GM10266 (cell line): ENCODE data around the gene USP19.
A peak's percentile ranks its signal among the peaks of the same experiment; 100 is the strongest.

ENCODE experiments used
- DNase-seq: peaks from one replicate; pipeline ENCODE4 v3.0.0; 2012; ENCODE audit errors: extremely low spot score
- TF ChIP-seq, protein P1 (sequence below): IDR thresholded peaks from 2 replicates; pipeline ENCODE4 v1.5.1; 2012; ENCODE audit warnings: mild to moderate bottlenecking, low read depth; ENCODE audit not compliant: control insufficient read depth, insufficient read depth; ENCODE audit errors: missing control alignments

The USP19 gene

DNA sequence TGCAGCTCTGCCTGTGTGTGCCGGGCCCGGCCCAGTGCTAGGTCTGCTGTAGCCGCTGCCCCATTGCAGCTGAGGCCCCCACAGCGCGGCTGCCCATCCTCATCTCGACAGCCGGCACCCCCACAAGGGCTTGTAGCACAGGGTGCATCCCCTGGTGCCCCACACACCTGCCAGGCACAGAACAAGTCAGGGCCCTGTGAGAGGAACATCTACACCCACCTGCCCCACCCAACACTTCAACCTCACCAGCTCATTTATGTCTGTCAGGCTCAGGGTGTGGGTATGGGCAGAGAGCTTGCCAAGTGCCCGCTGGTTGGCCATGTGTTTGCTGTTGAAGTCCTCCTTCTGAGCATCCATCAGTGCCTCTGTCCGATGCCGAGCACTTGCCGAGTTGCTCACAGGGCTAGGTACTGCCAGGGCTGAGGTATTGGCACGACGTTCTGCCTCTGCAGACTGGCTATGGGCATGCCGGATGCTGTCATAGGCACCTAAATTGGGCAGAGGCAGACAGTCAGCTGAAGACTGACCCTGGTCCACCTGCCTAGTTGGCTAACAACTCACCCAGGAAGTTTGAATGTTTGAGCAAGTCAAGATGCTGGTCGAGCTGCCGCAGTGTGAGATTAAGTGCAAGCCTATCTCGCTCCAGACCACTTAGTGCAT is 2.4 kb upstream of the USP19 start:
- DNase-seq, result no peak
- TF ChIP-seq, protein P1, sequence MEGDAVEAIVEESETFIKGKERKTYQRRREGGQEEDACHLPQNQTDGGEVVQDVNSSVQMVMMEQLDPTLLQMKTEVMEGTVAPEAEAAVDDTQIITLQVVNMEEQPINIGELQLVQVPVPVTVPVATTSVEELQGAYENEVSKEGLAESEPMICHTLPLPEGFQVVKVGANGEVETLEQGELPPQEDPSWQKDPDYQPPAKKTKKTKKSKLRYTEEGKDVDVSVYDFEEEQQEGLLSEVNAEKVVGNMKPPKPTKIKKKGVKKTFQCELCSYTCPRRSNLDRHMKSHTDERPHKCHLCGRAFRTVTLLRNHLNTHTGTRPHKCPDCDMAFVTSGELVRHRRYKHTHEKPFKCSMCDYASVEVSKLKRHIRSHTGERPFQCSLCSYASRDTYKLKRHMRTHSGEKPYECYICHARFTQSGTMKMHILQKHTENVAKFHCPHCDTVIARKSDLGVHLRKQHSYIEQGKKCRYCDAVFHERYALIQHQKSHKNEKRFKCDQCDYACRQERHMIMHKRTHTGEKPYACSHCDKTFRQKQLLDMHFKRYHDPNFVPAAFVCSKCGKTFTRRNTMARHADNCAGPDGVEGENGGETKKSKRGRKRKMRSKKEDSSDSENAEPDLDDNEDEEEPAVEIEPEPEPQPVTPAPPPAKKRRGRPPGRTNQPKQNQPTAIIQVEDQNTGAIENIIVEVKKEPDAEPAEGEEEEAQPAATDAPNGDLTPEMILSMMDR, result no peak

GRCh38 chr3:49122451-49122850 is 1.8 kb upstream of the USP19 start:
- TF ChIP-seq, protein P1, result no peak

DNA sequence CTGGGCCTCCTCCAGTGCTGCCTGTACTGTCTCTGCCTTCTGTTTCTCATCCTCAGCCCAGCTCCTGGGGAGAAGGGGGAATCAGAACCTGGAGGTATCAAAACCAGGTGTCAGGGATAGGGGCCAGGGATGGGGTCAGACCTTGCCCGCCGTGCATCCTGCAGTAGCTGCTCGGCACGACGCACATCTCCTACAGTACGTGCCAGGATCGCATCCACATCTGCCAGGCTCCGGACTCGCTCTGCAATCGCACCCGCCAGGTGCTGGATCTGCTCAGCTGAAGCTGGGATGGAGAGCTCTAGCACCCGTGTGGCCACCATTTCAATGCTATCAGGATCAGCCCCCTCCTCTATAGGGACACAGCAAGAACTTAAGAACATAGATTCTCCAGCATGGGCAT is 1.4 kb upstream of the USP19 start:
- no peak for DNase-seq

More at GRCh38 chr3:49122451-49122850, 1.8 kb upstream of the USP19 start:
- no peak for DNase-seq

DNA sequence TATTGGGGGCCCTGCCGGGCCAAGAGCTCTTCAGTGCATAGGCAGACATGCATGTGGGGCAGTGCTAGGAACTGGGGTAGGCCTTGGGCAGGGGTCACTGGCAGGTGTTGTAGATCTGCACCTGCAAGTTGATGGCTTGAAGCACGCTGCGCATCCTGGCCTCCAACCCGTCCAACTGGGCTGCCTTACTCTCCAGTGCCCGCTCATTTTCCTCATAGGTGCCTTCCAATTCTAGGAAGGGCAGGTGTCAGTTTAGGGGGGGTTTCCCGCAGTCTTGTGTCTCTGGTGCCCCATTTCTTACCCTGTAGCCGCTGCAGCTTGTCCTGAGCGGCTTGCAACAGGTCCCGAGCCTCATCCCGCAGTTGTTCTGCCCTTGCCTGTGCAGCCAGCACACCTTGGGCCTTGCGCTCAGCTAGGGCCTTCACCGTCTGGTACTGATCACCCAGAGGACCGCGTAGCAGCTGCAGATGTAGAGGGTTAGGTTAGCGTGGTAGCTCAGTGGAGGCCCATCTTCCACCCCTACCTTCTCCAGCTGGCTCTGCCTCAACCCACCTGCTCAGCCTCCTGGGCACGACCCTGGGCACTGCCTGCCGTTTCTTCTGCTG is 611 bp upstream of the USP19 start:
- DNase-seq, result no peak

More for the DNA sequence above, 1.4 kb upstream of the USP19 start:
- TF ChIP-seq, protein P1, result no peak

DNA sequence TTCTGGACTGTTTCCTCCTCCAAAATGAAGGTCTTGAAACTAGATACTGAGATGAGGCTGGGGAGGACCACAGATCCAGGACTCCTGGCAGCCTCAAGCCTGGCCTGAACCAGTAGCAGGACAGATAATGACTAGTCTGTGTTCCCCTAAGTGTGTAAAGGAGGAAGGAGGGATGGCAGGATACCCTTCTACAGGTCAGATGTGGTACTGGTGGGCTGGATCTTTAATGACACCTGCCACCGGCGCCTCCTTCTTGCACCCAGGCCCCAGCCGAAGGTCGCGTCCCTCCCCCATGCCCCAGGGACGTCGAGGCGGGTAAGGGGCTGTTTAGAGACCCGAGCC is 556 bp downstream of the USP19 start:
- TF ChIP-seq, protein P1, result no peak
- DNase-seq, result peak; percentile 42

More for the DNA sequence above, 611 bp upstream of the USP19 start:
- TF ChIP-seq, protein P1, result no peak

DNA sequence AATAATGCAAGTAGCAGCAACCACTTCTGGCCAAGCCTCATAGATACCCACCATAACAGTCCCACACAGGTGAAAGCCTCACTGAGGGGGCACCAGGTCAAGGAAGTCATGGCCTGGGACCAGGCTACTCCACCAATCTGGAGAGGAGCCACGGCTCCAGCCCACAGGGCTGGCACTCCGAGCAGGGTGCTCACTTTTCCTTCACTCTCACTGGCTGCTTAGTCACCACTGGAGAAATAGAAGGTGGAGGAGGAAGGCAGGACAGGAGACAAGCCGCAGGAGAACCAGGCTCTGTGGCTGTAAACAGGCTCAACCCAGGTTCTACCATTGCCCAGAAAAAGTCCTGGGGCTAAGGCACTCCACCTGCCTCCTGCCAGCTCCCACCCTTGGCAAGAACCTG is 1.2 kb downstream of the USP19 start:
- no peak for DNase-seq
- TF ChIP-seq, protein P1, result no peak

GRCh38 chr3:49119036-49119435 is 1.6 kb downstream of the USP19 start:
- TF ChIP-seq, protein P1, result no peak
- DNase-seq, result no peak
